Trophoblast cell (in vitro differentiated cells and primary cell): ENCODE measurements around the gene TFIP11.

ENCODE experiments used
- DNase-seq, 2 donors: peaks; one replicate each; pipeline ENCODE4 v3.0.0-alpha.2; 2016
- H2AFZ ChIP-seq: 2 replicates; pipeline ENCODE4 v1.6.1; 2013; ENCODE audit warnings: low read length, moderate library complexity, mild to moderate bottlenecking; ENCODE audit not compliant: insufficient read depth, poor library complexity
- H2AK5ac ChIP-seq: 2 replicates; pipeline ENCODE4 v1.6.1; 2013; ENCODE audit warnings: mild to moderate bottlenecking, low read length
- H2BK120ac ChIP-seq: 2 replicates; pipeline ENCODE4 v1.6.1; 2013; ENCODE audit warnings: low read length, mild to moderate bottlenecking, moderate library complexity; ENCODE audit not compliant: insufficient read depth, poor library complexity
- H2BK12ac ChIP-seq: 2 replicates; pipeline ENCODE4 v1.6.1; 2013; ENCODE audit warnings: mild to moderate bottlenecking, low read length, moderate library complexity
- H2BK5ac ChIP-seq: 2 replicates; pipeline ENCODE4 v1.6.1; 2013; ENCODE audit warnings: low read length, low read depth, moderate library complexity, mild to moderate bottlenecking; ENCODE audit not compliant: poor library complexity
- H3K14ac ChIP-seq: 2 replicates; pipeline ENCODE4 v1.6.1; 2013; ENCODE audit warnings: mild to moderate bottlenecking, low read length
- H3K18ac ChIP-seq: 2 replicates; pipeline ENCODE4 v1.6.1; 2013; ENCODE audit warnings: mild to moderate bottlenecking, low read length
- H3K23ac ChIP-seq: 2 replicates; pipeline ENCODE4 v1.6.1; 2013; ENCODE audit warnings: low read length
- H3K27ac ChIP-seq: 2 replicates; pipeline ENCODE4 v1.5.1; 2013; ENCODE audit warnings: low read depth, mild to moderate bottlenecking, inconsistent platforms, low read length, moderate library complexity
- H3K27me3 ChIP-seq: 2 replicates; pipeline ENCODE4 v1.6.1; 2013; ENCODE audit warnings: inconsistent platforms, mild to moderate bottlenecking, low read length, moderate library complexity; ENCODE audit not compliant: insufficient read depth
- H3K36me3 ChIP-seq, 2 experiments: 1 replicate in 1 of 2; 2 replicates in 1 of 2; pipeline ENCODE4 v1.6.1; 2013; ENCODE audit warnings: low read length in 2 of 2, mild to moderate bottlenecking in 2 of 2, moderate library complexity in 1 of 2; ENCODE audit not compliant: insufficient read depth in 2 of 2, control insufficient read depth in 1 of 2
- H3K4ac ChIP-seq: 2 replicates; pipeline ENCODE4 v1.6.1; 2013; ENCODE audit warnings: low read depth, mild to moderate bottlenecking, low read length, moderate library complexity
- H3K4me1 ChIP-seq, 2 experiments: 1 replicate in 1 of 2; 2 replicates in 1 of 2; pipeline ENCODE4 v1.6.1; 2013; ENCODE audit warnings: low read length in 2 of 2, mild to moderate bottlenecking in 2 of 2, moderate library complexity in 1 of 2; ENCODE audit not compliant: insufficient read depth in 2 of 2, control insufficient read depth in 1 of 2
- H3K4me2 ChIP-seq: 2 replicates; pipeline ENCODE4 v1.6.1; 2013; ENCODE audit warnings: inconsistent platforms, mild to moderate bottlenecking, low read length, moderate library complexity
- H3K4me3 ChIP-seq: 2 replicates; pipeline ENCODE4 v1.5.1; 2013; ENCODE audit warnings: mild to moderate bottlenecking, low read depth, low read length, inconsistent platforms
- H3K79me1 ChIP-seq: one replicate; pipeline ENCODE4 v1.6.1; 2013; ENCODE audit warnings: low read length
- H3K79me2 ChIP-seq: 2 replicates; pipeline ENCODE4 v1.6.1; 2013; ENCODE audit warnings: low read length, mild to moderate bottlenecking; ENCODE audit not compliant: control insufficient read depth, insufficient read depth, poor library complexity
- H3K9ac ChIP-seq: 2 replicates; pipeline ENCODE4 v1.6.1; 2013; ENCODE audit warnings: mild to moderate bottlenecking, low read length
- H3K9me3 ChIP-seq: 2 replicates; pipeline ENCODE4 v1.6.1; 2013; ENCODE audit warnings: low read depth, mild to moderate bottlenecking, control low read depth, inconsistent platforms, low read length; ENCODE audit not compliant: insufficient read depth
- H4K12ac ChIP-seq: 2 replicates; pipeline ENCODE4 v1.6.1; 2013; ENCODE audit warnings: low read depth, mild to moderate bottlenecking, low read length, moderate library complexity
- H4K8ac ChIP-seq: 2 replicates; pipeline ENCODE4 v1.6.1; 2013; ENCODE audit warnings: low read depth, mild to moderate bottlenecking, low read length, moderate library complexity
- H4K91ac ChIP-seq: one replicate; pipeline ENCODE4 v1.6.1; 2013; ENCODE audit warnings: low read depth, mild to moderate bottlenecking, low read length, moderate library complexity
- WGBS: extraction: QIAGEN DNeasy Blood & Tissue Kit; methylation state at CpG from one replicate; pipeline ENCODE4 v1.1.7; 2013; ENCODE audit warnings: missing lambda C conversion rate; ENCODE audit not compliant: insufficient read length, insufficient coverage; ENCODE audit errors: extremely low coverage; 5-methylcytosine and 5-hydroxymethylcytosine counted together

TFIP11 gene

GRCh38 chr22:26466196-26466595 lies 46.1 kb downstream of the TFIP11 start:
- Histone ChIP-seq H3K4ac (no peak overlapping the region), H3K18ac (no peak overlapping the region), H2BK12ac (no peak overlapping the region), H4K12ac (no peak overlapping the region), H2AK5ac (no peak overlapping the region), H3K9me3 (no peaks in the 10 kb centered on the region), H4K8ac (no peak overlapping the region), H3K4me1 (peaks cover 29 to 33% of the 10 kb centered on the region in 2 experiments), H2BK5ac (no peak overlapping the region), H3K4me2 (no peak overlapping the region), H3K36me3 (peaks cover 41 to 63% of the 10 kb centered on the region in 2 experiments), H4K91ac (no peak overlapping the region), H3K4me3 (no peak overlapping the region), H3K23ac (no peak overlapping the region), H3K79me2 (no peaks in the 10 kb centered on the region), H2AFZ (no peak overlapping the region), H3K79me1 (peaks cover 17% of the 10 kb centered on the region), H3K27me3 (no peaks in the 10 kb centered on the region), H2BK120ac (no peak overlapping the region), H3K27ac (no peak overlapping the region), H3K9ac (no peak overlapping the region), H3K14ac (no peak overlapping the region)
- no CpG with 5 or more reads among the region's 5 CpGs for WGBS
- DNase-seq: no peak

DNA sequence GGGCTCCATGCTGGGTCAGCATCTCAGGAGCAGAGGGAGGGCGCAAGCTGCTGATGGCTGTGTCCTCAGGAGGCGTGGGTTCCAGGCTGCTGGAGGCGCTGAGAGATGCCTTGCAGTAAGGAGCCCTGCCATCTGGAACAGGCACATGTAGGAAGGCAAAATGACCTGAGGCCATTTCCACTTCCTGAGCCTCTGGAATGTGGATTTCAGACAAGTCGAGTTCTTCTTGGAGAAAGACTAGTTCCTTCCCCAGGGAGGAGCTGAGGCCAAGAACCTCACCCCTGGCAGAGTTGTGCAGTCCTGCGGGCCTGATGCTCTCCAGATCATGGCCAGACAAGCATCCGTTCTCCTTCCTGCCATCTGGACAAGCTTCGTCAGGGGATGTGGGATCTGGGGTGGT lies 48.0 kb downstream of the TFIP11 start:
- H3K4ac ChIP-seq: no peak overlapping the region
- no peak overlapping the region for H4K12ac ChIP-seq
- H2AK5ac ChIP-seq: peak overlapping the region; percentile 2
- peaks cover 30 to 52% of the 10 kb centered on the region in 2 experiments for H3K36me3 ChIP-seq
- H3K9me3 ChIP-seq: no peaks in the 10 kb centered on the region
- no peak overlapping the region for H3K9ac ChIP-seq
- H4K8ac ChIP-seq: peak overlapping the region; percentile 9
- no peak overlapping the region for H2AFZ ChIP-seq
- no peak overlapping the region for H2BK5ac ChIP-seq
- DNase-seq: peak; percentile 91 to 97
- H3K4me3 ChIP-seq: no peak overlapping the region
- H3K23ac ChIP-seq: no peak overlapping the region
- WGBS: no CpG with 5 or more reads among the region's 7 CpGs
- peak overlapping the region; percentile 19 for H3K14ac ChIP-seq
- H3K79me2 ChIP-seq: no peaks in the 10 kb centered on the region
- no peak overlapping the region for H2BK12ac ChIP-seq
- peak overlapping the region; percentile 52 for H4K91ac ChIP-seq
- no peaks in the 10 kb centered on the region for H3K27me3 ChIP-seq
- peak overlapping the region; percentile 40 for H3K18ac ChIP-seq
- peaks cover 17 to 19% of the 10 kb centered on the region in 2 experiments for H3K4me1 ChIP-seq
- H3K27ac ChIP-seq: peak overlapping the region; percentile 3
- peak overlapping the region; percentile 23 for H2BK120ac ChIP-seq
- H3K79me1 ChIP-seq: peaks cover 6% of the 10 kb centered on the region
- no peak overlapping the region for H3K4me2 ChIP-seq

- no peaks in the 10 kb centered on the region for H3K79me2 ChIP-seq
- peak; percentile 48 to 56 for DNase-seq
- H3K18ac ChIP-seq: peak overlapping the region; percentile 15
- peak overlapping the region; percentile 9 for H2BK12ac ChIP-seq
- H4K12ac ChIP-seq: no peak overlapping the region
- H3K14ac ChIP-seq: peak overlapping the region; percentile 19
- peak overlapping the region; percentile 23 for H2BK120ac ChIP-seq
- H3K36me3 ChIP-seq: peaks cover 30 to 47% of the 10 kb centered on the region in 2 experiments
- H3K79me1 ChIP-seq: peaks cover 6% of the 10 kb centered on the region
- H3K23ac ChIP-seq: no peak overlapping the region
- no CpG with 5 or more reads among the region's 9 CpGs for WGBS
- H2AK5ac ChIP-seq: peak overlapping the region; percentile 2
- no peak overlapping the region for H3K9ac ChIP-seq
- H4K91ac ChIP-seq: peak overlapping the region; percentile 52
- H3K4me3 ChIP-seq: no peak overlapping the region
- H2BK5ac ChIP-seq: peak overlapping the region; percentile 7
- H3K4me1 ChIP-seq: peaks cover 17 to 19% of the 10 kb centered on the region in 2 experiments
- H2AFZ ChIP-seq: no peak overlapping the region
- H3K4me2 ChIP-seq: no peak overlapping the region
- H3K4ac ChIP-seq: no peak overlapping the region
- no peaks in the 10 kb centered on the region for H3K27me3 ChIP-seq
- H3K27ac ChIP-seq: no peak overlapping the region
- no peaks in the 10 kb centered on the region for H3K9me3 ChIP-seq
- H4K8ac ChIP-seq: peak overlapping the region; percentile 9
Measured at GRCh38 chr22:26463688-26464087, 48.6 kb downstream of the TFIP11 start.

- Histone ChIP-seq H2AFZ (no peak overlapping the region), H3K18ac (no peak overlapping the region), H4K91ac (peak overlapping the region; percentile 52), H3K14ac (no peak overlapping the region), H3K79me2 (no peaks in the 10 kb centered on the region), H2AK5ac (no peak overlapping the region), H3K27me3 (no peaks in the 10 kb centered on the region), H3K9me3 (no peaks in the 10 kb centered on the region), H3K4me3 (no peak overlapping the region), H2BK12ac (no peak overlapping the region), H4K12ac (no peak overlapping the region), H2BK120ac (no peak overlapping the region), H4K8ac (no peak overlapping the region), H3K36me3 (peaks cover 31 to 47% of the 10 kb centered on the region in 2 experiments), H3K4me2 (no peak overlapping the region), H3K23ac (no peak overlapping the region), H3K4ac (no peak overlapping the region), H2BK5ac (no peak overlapping the region), H3K27ac (no peak overlapping the region), H3K4me1 (peaks cover 17 to 19% of the 10 kb centered on the region in 2 experiments), H3K9ac (no peak overlapping the region), H3K79me1 (peaks cover 6% of the 10 kb centered on the region)
- no CpG with 5 or more reads among the region's 10 CpGs for WGBS
- peak; percentile 96 for DNase-seq
Measured at GRCh38 chr22:26463101-26463661, 49.1 kb downstream of the TFIP11 start.
